Upper lobe of left lung (tissue), 4 donors: ENCODE measurements around the gene GRHL1.

Source experiments
- POLR2A ChIP-seq, 4 donors: fragments of 450-650 bp; IDR thresholded peaks; one replicate each; pipeline ENCODE4 v1.5.1; 2016 to 2017; ENCODE audit warnings: antibody characterized with exemption in 4 of 4, mild to moderate bottlenecking in 2 of 4
- POLR2AphosphoS5 ChIP-seq, 2 donors: sonication (generic); formaldehyde crosslinking; IDR thresholded peaks; one replicate each; pipeline ENCODE4 v1.5.1; 2017; ENCODE audit warnings: antibody characterized with exemption in 2 of 2
- TF ChIP-seq, protein P1 (sequence below), 6 experiments: fragments of 450-650 bp in 4 of 6; fragments of 200-600 bp in 2 of 6; sonication (generic) in 2 of 6; IDR thresholded peaks; one replicate each; pipeline ENCODE4 v1.5.1; 2016 to 2019; ENCODE audit warnings: antibody characterized with exemption in 6 of 6

DNA sequence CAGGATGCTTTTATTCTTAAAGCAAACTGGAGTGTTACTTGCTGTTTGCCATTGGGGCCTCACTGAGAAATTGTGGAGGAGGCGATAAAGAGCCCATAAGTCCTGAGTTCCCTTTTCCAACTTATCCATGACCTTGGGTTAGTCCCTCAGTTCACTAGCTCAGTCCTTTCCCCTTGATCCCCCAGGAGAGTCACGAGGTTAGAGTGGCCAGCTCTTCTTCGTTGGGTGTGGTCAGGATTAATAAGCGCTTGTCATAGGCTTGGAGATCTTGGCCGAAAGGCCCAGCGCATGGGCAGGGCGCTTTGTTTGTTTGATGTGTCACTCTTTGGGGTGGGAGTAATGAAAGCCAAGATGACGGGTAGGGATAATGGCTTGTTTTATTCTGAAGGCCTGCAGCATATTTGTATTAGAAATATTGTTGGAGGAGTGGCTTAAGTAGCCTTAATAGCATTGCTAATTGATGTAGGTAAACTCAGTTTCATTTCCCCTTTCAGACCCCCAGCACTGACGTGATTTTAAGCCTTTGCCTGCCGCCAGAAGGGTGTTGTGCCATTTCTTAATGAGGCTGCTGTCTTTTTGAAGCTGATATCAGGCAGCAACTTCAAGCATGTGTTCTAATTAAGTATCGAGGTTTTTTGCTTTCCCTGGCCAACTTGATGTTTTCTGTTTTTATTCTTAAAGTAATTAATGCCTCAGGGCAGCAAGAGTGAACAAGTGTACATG is 15.7 kb downstream of the GRHL1 start:
- TF ChIP-seq, protein P1, sequence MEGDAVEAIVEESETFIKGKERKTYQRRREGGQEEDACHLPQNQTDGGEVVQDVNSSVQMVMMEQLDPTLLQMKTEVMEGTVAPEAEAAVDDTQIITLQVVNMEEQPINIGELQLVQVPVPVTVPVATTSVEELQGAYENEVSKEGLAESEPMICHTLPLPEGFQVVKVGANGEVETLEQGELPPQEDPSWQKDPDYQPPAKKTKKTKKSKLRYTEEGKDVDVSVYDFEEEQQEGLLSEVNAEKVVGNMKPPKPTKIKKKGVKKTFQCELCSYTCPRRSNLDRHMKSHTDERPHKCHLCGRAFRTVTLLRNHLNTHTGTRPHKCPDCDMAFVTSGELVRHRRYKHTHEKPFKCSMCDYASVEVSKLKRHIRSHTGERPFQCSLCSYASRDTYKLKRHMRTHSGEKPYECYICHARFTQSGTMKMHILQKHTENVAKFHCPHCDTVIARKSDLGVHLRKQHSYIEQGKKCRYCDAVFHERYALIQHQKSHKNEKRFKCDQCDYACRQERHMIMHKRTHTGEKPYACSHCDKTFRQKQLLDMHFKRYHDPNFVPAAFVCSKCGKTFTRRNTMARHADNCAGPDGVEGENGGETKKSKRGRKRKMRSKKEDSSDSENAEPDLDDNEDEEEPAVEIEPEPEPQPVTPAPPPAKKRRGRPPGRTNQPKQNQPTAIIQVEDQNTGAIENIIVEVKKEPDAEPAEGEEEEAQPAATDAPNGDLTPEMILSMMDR (IDR thresholded peaks at IDR 0.05) = no peak
- TF ChIP-seq POLR2AphosphoS5 (IDR thresholded peaks at IDR 0.05) (no peak), POLR2A (IDR thresholded peaks at IDR 0.05) (no peak)
